Lower leg skin (tissue), 3 donors: ENCODE results near the gene MAP7.

Experiments used
- POLR2A ChIP-seq, 2 donors: fragments of 450-650 bp; IDR thresholded peaks; one replicate each; pipeline ENCODE4 v1.6.1; 2016 to 2017; ENCODE audit warnings: antibody characterized with exemption in 2 of 2, mild to moderate bottlenecking in 1 of 2, moderate library complexity in 1 of 2
- TF ChIP-seq, protein P1 (sequence below), 3 donors: fragments of 450-650 bp; IDR thresholded peaks; one replicate each; pipeline ENCODE4 v1.5.1; 2016; ENCODE audit warnings: antibody characterized with exemption in 3 of 3, mild to moderate bottlenecking in 3 of 3, moderate library complexity in 2 of 3

DNA sequence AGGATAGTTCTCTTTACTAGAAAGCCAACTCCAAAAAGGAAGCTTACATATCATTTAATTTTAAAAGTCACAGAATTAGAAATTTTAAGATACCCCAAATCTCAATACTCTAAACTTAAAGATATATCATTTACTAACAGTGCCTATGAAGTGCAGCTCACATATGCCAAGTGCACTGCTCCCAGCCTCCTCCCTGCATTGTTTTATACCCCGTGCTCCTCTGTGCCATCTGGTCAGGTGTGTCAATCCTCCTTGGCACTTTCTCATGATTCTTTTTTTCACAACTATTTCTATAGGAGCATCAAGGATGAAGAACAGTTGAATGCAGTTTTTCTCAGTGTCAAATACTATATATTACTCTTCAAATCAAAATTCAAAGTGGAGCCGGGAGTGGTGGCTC lies 8.8 kb downstream of the MAP7 start:
- no peak for TF ChIP-seq POLR2A (IDR thresholded peaks at IDR 0.05)
- TF ChIP-seq, protein P1, sequence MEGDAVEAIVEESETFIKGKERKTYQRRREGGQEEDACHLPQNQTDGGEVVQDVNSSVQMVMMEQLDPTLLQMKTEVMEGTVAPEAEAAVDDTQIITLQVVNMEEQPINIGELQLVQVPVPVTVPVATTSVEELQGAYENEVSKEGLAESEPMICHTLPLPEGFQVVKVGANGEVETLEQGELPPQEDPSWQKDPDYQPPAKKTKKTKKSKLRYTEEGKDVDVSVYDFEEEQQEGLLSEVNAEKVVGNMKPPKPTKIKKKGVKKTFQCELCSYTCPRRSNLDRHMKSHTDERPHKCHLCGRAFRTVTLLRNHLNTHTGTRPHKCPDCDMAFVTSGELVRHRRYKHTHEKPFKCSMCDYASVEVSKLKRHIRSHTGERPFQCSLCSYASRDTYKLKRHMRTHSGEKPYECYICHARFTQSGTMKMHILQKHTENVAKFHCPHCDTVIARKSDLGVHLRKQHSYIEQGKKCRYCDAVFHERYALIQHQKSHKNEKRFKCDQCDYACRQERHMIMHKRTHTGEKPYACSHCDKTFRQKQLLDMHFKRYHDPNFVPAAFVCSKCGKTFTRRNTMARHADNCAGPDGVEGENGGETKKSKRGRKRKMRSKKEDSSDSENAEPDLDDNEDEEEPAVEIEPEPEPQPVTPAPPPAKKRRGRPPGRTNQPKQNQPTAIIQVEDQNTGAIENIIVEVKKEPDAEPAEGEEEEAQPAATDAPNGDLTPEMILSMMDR (IDR thresholded peaks at IDR 0.05), result no peak
